BLaER1 treated with 17β-estradiol and CSF1 and Interleukin-3, amounts not matched to agents 10 nM and 100 nM (cell line): ENCODE data around the gene TANC1.

Source experiments
- H3K27ac ChIP-seq, 11 experiments: shearing (Covaris generic); formaldehyde crosslinking; 2 replicates each; pipeline ENCODE4 v1.8.1; 2022
- H3K27me3 ChIP-seq, 11 experiments: shearing (Covaris generic); formaldehyde crosslinking; 2 replicates each; pipeline ENCODE4 v1.8.1; 2022
- H3K36me3 ChIP-seq, 11 experiments: shearing (Covaris generic); formaldehyde crosslinking; 2 replicates each; pipeline ENCODE4 v1.8.1; 2022
- H3K4me1 ChIP-seq, 10 experiments: shearing (Covaris generic); formaldehyde crosslinking; 2 replicates each; pipeline ENCODE4 v1.8.1; 2022
- H3K4me2 ChIP-seq, 11 experiments: shearing (Covaris generic); formaldehyde crosslinking; 2 replicates each; pipeline ENCODE4 v1.8.1; 2022
- H3K4me3 ChIP-seq, 10 experiments: shearing (Covaris generic); formaldehyde crosslinking; 2 replicates each; pipeline ENCODE4 v1.8.1; 2022
- H3K9ac ChIP-seq, 11 experiments: shearing (Covaris generic); formaldehyde crosslinking; 2 replicates each; pipeline ENCODE4 v1.8.1; 2022
- H3K9me3 ChIP-seq, 11 experiments: shearing (Covaris generic); formaldehyde crosslinking; replicated peaks in 1 of 11; 2 replicates each; pipeline ENCODE4 v1.8.1; 2022
- H4K20me1 ChIP-seq, 11 experiments: shearing (Covaris generic); formaldehyde crosslinking; 2 replicates each; pipeline ENCODE4 v1.8.1; 2022
- Cebpa-rat ChIP-seq, 11 experiments: shearing (Covaris generic); IDR thresholded peaks; 2 replicates each; pipeline ENCODE4 v1.8.1; 2022

TANC1 gene

DNA sequence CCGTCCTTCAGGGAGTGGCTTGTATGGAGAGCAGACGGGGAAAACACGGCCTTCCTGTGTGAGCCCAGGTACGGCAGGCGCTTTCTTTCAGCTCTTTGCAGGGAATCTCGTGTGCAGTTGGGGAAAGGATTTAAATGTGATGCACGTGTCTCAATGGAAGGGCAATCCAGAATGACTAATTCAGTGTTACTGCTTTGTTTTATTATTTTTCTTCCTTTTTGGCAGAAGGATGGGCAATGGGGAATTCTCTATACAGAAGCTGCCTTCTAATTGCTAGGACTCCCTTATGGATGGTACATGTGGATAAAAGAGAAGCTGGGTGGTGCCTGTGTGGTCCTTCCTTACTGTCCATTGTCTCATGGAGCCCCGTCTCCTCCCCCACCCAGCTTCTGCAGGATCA lies 210.7 kb downstream of the TANC1 start:
- H3K27me3 ChIP-seq = no peaks in the 10 kb centered on the region
- no peaks in the 10 kb centered on the region for H3K36me3 ChIP-seq
- H3K9me3 ChIP-seq = no peaks in the 10 kb centered on the region; a peak in 1 of 22 replicates
- H3K9ac ChIP-seq = no peak overlapping the region
- no peak for TF ChIP-seq Cebpa-rat (IDR thresholded peaks at IDR 0.05)
- H3K27ac ChIP-seq = no peak overlapping the region
- no peaks in the 10 kb centered on the region for H4K20me1 ChIP-seq
- no peak overlapping the region for H3K4me3 ChIP-seq
- H3K4me1 ChIP-seq = peaks cover 0 to 6% (median under 1%) of the 10 kb centered on the region in 10 experiments; a peak in 9 of 20 replicates
- no peak overlapping the region for H3K4me2 ChIP-seq

DNA sequence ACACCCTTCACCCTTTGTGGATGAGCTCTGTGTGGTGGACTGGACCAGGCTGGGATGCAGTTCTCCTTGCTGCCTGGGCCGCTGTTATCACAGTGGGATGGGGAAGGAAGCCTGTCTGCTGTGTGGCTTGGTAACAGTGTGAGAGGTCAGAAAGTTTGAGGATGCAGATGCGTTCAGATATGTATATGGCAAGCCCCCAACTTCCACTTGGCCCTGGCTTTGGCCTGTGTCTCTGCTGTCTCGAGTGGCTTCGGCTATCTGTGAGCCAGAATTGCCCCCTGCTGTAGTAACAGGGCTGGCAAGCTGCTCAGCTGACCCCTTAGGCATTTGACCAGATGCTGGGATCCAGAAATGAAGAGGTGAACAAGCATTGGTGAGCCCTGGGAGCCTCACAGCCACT lies 211.3 kb downstream of the TANC1 start:
- TF ChIP-seq Cebpa-rat (IDR thresholded peaks at IDR 0.05) = no peak
- H3K27ac ChIP-seq = no peak overlapping the region
- no peaks in the 10 kb centered on the region for H3K27me3 ChIP-seq

DNA sequence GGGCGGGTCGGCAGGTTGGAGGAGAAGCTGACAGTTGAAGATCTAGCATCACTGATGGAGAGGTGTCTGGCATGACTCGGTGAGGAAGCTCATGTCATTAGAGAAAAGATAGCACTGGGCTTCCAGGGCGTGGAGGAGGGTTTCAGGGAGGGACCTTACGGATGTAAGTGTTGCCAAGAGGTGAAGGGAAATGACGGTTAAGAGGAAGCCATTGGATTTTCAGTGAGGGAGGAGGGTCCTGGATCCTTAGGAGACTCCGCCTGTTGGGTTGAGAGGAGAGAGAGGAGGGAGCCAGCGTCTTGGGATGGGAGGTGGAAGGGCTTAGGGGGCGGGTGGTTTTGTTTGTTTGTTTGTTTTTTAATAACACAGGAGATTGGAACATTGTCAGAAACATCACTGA lies 214.9 kb downstream of the TANC1 start:
- H3K4me3 ChIP-seq = no peak overlapping the region
- H4K20me1 ChIP-seq = no peaks in the 10 kb centered on the region
- no peak overlapping the region for H3K9ac ChIP-seq
- no peaks in the 10 kb centered on the region for H3K9me3 ChIP-seq
- H3K27me3 ChIP-seq = no peaks in the 10 kb centered on the region
- H3K27ac ChIP-seq = no peak overlapping the region
- TF ChIP-seq Cebpa-rat (IDR thresholded peaks at IDR 0.05) = no peak
- H3K4me2 ChIP-seq = no peak overlapping the region
- peaks cover 23 to 48% (median 41%) of the 10 kb centered on the region in 10 experiments for H3K4me1 ChIP-seq
- no peaks in the 10 kb centered on the region for H3K36me3 ChIP-seq

More for the DNA sequence above, 211.3 kb downstream of the TANC1 start:
- no peaks in the 10 kb centered on the region for H3K9me3 ChIP-seq
- H3K4me2 ChIP-seq = no peak overlapping the region
- H3K4me3 ChIP-seq = no peak overlapping the region
- peaks cover 0 to 12% (median 7%) of the 10 kb centered on the region in 10 experiments; a peak in 15 of 20 replicates for H3K4me1 ChIP-seq
- H3K36me3 ChIP-seq = no peaks in the 10 kb centered on the region
- H3K9ac ChIP-seq = no peak overlapping the region
- no peaks in the 10 kb centered on the region for H4K20me1 ChIP-seq

DNA sequence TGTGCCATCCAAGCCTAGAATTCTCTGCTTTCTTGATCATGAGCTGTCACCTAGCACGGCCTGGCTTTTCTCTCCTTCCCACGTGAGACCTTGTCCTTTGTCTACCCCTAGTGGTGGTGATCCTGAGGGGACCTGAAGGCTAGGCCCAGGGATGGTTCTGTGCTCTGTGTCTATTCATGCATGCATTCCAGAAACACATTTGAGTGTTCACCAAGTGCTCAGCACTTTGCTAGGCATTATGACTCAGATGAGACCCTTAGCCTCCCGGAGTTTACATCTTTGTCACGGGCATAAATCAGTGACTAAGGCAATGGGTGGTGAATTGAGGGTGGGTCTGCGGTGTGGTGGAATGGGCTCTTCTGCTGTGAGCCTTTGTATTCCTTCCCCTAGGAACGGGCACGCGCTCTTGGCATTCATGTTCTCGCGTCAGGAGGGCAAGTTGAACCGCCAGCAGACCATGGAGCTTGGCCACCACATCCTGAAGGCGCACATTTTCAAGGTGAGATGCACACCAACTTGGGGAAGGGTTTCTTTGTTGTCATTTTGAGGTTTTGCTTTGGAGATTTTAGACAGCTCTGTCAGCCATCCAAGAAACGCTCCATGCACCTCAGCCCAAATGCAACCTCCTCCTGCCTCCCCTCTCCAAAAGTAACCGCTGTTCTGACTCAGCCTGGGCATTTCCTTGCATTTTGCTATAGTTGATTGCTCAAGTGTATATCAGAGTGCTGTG lies 217.1 kb downstream of the TANC1 start:
- peak overlapping the region; percentile 60 to 85 (median 78) for H3K4me2 ChIP-seq
- no peaks in the 10 kb centered on the region for H3K27me3 ChIP-seq
- no peaks in the 10 kb centered on the region for H3K9me3 ChIP-seq
- 0 out of 22 replicates have a peak, but pooled peaks of 1 of the 11 experiments have one; percentile 24 for TF ChIP-seq Cebpa-rat (IDR thresholded peaks at IDR 0.05)
- H3K36me3 ChIP-seq = no peaks in the 10 kb centered on the region
- H3K9ac ChIP-seq = peak overlapping the region in 3 of 11 experiments; percentile 5 to 44 (median 40); a peak in 7 of 22 replicates
- H3K4me3 ChIP-seq = peak overlapping the region in 2 of 10 experiments; percentile 13 to 35; a peak in 4 of 20 replicates
- H4K20me1 ChIP-seq = no peaks in the 10 kb centered on the region
- H3K27ac ChIP-seq = peak overlapping the region in 8 of 11 experiments; percentile 27 to 60 (median 42); a peak in 15 of 22 replicates
- peaks cover 23 to 64% (median 46%) of the 10 kb centered on the region in 10 experiments for H3K4me1 ChIP-seq

DNA sequence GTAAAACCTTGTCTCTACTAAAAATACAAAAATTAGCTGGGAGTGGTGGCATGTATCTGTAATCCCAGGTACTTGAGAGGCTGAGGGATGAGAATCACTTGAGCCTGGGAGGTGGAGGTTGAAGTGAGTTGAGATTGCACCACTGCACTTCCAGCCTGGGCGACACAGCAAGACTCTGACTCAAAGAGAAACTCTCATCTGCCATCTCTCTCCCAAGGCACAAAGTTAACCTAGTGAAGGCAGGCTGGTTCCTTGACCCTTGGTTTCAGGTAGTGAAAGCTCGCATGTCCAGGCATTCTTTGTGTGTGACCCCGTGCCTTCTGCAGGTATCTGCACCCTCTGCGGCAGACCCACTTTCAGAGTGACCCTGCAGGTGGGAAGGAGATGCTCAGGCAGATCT lies 218.0 kb downstream of the TANC1 start:
- H3K27me3 ChIP-seq = no peaks in the 10 kb centered on the region
- no peak for TF ChIP-seq Cebpa-rat (IDR thresholded peaks at IDR 0.05)
- no peaks in the 10 kb centered on the region for H3K9me3 ChIP-seq
- no peak overlapping the region; a peak in 1 of 20 replicates for H3K4me3 ChIP-seq
- peaks cover 23 to 64% (median 46%) of the 10 kb centered on the region in 10 experiments for H3K4me1 ChIP-seq
- no peaks in the 10 kb centered on the region for H4K20me1 ChIP-seq
- peak overlapping the region in 7 of 11 experiments; percentile 20 to 60 (median 42); a peak in 10 of 22 replicates for H3K27ac ChIP-seq
- peak overlapping the region in 2 of 11 experiments; percentile 12 to 30; a peak in 3 of 22 replicates for H3K9ac ChIP-seq
- no peaks in the 10 kb centered on the region for H3K36me3 ChIP-seq
- peak overlapping the region; percentile 60 to 85 (median 78) for H3K4me2 ChIP-seq

DNA sequence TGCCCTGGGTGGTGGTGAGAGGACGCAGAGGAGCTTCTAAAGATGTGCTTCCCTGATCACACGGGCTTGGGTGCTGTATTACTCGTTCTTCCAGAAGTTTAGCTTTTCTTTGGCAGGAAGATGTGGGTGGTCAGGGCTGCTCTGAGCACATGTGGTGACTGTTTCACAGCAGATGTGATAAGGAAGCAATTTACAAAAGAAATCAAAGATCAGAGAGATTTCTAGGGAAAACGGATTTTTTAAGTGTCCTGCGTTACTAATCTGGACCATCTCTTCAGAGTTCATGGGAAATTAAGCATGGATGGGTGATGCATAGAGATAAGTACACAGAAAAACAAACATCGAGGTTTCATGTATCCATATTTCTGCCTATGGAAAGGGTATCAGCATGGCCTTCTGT lies 218.7 kb downstream of the TANC1 start:
- Histone ChIP-seq H3K36me3 (no peaks in the 10 kb centered on the region), H3K4me3 (no peak overlapping the region; a peak in 1 of 20 replicates), H3K9me3 (no peaks in the 10 kb centered on the region), H3K27me3 (no peaks in the 10 kb centered on the region), H3K4me2 (peak overlapping the region; percentile 60 to 85 (median 78)), H3K9ac (peak overlapping the region in 5 of 11 experiments; percentile 12 to 45 (median 15); a peak in 5 of 22 replicates), H3K4me1 (peaks cover 25 to 64% (median 46%) of the 10 kb centered on the region in 10 experiments), H4K20me1 (no peaks in the 10 kb centered on the region), H3K27ac (peak overlapping the region in 6 of 11 experiments; percentile 19 to 60 (median 44); a peak in 10 of 22 replicates)
- no peak for TF ChIP-seq Cebpa-rat (IDR thresholded peaks at IDR 0.05)

DNA sequence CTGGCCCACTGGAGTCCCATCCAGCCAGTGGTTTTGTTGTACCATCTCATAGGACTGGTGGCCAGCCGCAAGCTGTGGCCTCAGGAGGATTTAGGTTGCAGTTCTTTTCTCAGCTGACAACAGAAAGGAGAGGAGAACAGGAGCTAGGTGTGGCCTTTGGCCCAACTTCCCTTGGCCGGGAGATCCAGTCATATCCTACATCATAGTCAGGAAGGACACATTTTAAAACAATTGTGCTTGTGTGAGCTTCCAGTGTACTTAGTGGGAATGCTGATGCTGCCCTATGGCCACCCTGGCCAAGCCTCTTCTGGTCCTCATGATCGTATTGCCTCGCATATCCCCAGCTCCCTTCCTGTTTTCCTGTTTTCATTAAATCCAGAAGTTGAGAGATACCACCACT lies 220.0 kb downstream of the TANC1 start:
- no peak overlapping the region for H3K27ac ChIP-seq
- no peaks in the 10 kb centered on the region for H3K9me3 ChIP-seq
- TF ChIP-seq Cebpa-rat (IDR thresholded peaks at IDR 0.05) = no peak
- H3K27me3 ChIP-seq = no peaks in the 10 kb centered on the region
- H3K36me3 ChIP-seq = no peaks in the 10 kb centered on the region
- H3K4me1 ChIP-seq = peaks cover 38 to 64% (median 51%) of the 10 kb centered on the region in 10 experiments
- no peak overlapping the region for H3K9ac ChIP-seq
- no peaks in the 10 kb centered on the region for H4K20me1 ChIP-seq
- H3K4me3 ChIP-seq = no peak overlapping the region
- peak overlapping the region in 8 of 11 experiments; percentile 1 to 58 (median 43); a peak in 14 of 22 replicates for H3K4me2 ChIP-seq

DNA sequence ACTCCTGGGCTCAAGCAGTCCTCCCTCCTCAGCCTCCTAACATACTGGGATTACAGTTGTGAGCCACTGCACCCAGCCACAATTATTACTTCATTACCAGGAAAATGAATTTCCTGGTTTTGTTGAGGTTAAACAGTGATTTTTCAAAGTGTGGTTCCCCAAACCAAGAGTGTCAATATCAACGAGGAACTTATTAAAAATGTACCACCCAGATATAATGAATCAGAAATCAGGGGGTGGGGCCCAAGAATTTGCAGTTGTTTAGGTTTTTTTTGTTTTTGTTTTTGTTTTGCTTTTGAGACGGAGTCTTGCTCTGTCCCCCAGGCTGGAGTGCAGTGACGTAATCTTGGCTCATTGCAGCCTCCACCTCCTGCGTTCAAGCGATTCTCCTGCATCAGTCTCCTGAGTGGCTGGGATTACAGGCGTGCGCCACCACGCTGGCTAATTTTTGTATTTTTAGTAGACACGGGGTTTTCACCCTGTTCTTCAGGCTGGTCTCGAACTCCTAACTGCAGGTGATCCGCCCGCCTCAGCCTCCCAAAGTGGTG lies 224.0 kb downstream of the TANC1 start:
- H3K36me3 ChIP-seq = no peaks in the 10 kb centered on the region

DNA sequence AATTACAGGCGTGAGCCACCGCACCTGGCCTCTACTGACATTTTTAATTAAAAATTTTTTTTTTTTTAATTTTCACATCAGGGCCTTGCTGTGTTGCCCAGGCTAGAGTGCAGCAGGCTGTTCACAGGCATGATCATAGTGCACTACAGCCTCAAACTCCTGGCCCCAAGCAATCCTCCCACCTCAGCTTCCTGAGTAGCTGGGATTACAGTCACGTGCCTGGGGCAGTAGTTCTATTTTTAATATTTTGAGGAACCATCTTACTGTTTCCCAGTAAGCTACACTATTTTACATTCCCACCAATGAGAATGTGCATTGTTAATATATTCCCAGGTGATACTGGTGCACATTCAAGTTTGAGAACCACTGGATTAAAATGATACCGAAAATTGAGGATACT lies 225.4 kb downstream of the TANC1 start:
- H3K4me2 ChIP-seq = peak overlapping the region in 6 of 11 experiments; percentile 34 to 76 (median 56); a peak in 11 of 22 replicates
- no peaks in the 10 kb centered on the region for H3K27me3 ChIP-seq
- peaks cover 2 to 27% (median 16%) of the 10 kb centered on the region in 10 experiments; a peak in 18 of 20 replicates for H3K4me1 ChIP-seq
- no peak overlapping the region for H3K27ac ChIP-seq
- H3K9ac ChIP-seq = no peak overlapping the region
- no peaks in the 10 kb centered on the region for H3K36me3 ChIP-seq
- H4K20me1 ChIP-seq = no peaks in the 10 kb centered on the region
- TF ChIP-seq Cebpa-rat (IDR thresholded peaks at IDR 0.05) = no peak
- no peak overlapping the region for H3K4me3 ChIP-seq
- no peaks in the 10 kb centered on the region for H3K9me3 ChIP-seq

More for the DNA sequence above, 224.0 kb downstream of the TANC1 start:
- Histone ChIP-seq H3K4me2 (peak overlapping the region in 4 of 11 experiments; percentile 12 to 76 (median 47); a peak in 5 of 22 replicates), H3K9me3 (no peaks in the 10 kb centered on the region), H4K20me1 (no peaks in the 10 kb centered on the region), H3K4me3 (no peak overlapping the region), H3K9ac (no peak overlapping the region), H3K4me1 (peaks cover 15 to 35% (median 23%) of the 10 kb centered on the region in 10 experiments), H3K27ac (no peak overlapping the region), H3K27me3 (no peaks in the 10 kb centered on the region)
- TF ChIP-seq Cebpa-rat (IDR thresholded peaks at IDR 0.05) = no peak
